GM21717 (cell line): ENCODE results near the gene DRAM1.
A peak's percentile ranks its signal among the peaks of the same experiment; 100 is the strongest.

Experiments
- ATAC-seq: cut with Tn5 transposase; IDR thresholded peaks from one replicate; pipeline ENCODE4 v1.9.1; 2021; ENCODE audit warnings: mild to moderate bottlenecking, moderate library complexity; ENCODE audit not compliant: unreplicated experiment

The DRAM1 gene

DNA sequence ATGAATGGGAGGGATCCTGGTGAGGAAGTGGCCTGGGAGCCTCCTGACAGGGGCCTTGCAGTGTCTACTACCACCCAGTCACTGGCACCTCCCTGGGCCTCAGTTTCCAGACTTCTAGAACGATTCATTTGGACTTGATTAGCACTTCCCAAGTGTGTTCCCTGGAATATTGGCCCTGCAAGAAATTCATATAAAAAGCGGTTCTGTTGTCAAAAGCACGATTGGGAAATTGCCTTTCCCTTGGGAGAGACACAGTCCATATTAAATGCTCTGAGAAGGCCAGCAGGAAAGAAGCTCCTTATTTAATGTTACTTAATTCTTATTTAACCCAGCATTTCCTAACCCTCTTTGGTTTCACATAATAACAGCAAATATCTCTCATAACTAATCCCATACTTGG lies 61.9 kb downstream of the DRAM1 start:
- no peak for ATAC-seq

- ATAC-seq = no peak
Observed at GRCh38 chr12:101939856-101940265, 62.5 kb downstream of the DRAM1 start.

- no peak for ATAC-seq
Observed at GRCh38 chr12:101940400-101940950, 63.1 kb downstream of the DRAM1 start.

- ATAC-seq = peak; percentile 81
Observed at GRCh38 chr12:101941306-101942249, 64.2 kb downstream of the DRAM1 start.

DNA sequence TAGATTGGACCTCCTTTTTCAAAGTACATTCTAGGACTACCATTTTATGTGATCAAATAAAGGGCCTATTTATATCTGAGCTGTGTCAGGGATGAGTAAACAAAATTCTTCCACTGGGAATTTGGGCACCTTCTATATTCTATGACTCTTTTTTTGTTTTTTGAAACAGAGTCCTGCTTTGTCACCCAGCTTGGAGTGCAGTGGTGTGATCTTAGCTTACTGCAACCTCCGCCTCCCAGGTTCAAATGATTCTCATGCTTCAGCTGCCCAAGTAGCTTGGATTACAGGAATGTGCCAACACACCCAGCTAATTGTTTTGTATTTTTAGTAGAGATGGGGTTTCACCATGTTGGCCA lies 64.8 kb downstream of the DRAM1 start:
- no peak for ATAC-seq

- ATAC-seq = no peak
Observed at GRCh38 chr12:101945369-101946232, 68.2 kb downstream of the DRAM1 start.

GRCh38 chr12:101946233-101946611 lies 68.8 kb downstream of the DRAM1 start:
- ATAC-seq = no peak

- ATAC-seq = no peak
Observed at GRCh38 chr12:101947316-101947715, 69.9 kb downstream of the DRAM1 start.

- ATAC-seq = no peak
Observed at GRCh38 chr12:101948365-101948764, 71.0 kb downstream of the DRAM1 start.

DNA sequence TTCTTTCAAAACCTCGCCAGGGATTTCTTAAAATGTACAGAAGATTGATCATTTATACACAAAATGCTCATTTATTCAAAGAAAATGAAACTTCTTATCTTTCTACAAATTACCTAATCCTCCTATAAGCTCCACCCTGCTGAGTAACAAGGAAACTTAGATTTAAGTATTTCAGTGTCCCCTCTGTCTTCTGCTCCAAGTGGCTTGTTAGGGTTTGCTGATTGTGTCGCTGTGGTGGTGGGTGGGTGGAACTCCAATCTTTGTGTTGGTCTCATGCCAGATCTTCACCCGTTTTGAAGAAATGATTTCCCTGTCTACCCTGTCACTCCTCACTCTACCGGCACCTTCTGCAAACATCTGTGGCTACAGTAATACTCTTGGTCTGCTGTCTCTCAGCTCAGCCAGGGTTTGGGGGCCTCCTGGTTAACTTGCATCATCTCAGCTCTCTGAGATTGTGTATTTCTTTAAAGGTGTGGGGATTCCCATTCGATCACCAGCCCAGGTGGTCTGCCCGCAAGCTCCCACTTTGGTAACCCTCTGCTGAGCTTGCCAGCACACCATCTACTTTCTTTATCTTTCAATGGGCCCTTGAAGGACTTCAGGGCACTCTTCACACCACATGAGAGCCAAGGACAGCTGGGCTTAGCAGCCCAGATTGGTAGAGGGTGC lies 73.8 kb downstream of the DRAM1 start:
- ATAC-seq = no peak

- ATAC-seq = no peak
Observed at GRCh38 chr12:101954113-101954512, 76.7 kb downstream of the DRAM1 start.

DNA sequence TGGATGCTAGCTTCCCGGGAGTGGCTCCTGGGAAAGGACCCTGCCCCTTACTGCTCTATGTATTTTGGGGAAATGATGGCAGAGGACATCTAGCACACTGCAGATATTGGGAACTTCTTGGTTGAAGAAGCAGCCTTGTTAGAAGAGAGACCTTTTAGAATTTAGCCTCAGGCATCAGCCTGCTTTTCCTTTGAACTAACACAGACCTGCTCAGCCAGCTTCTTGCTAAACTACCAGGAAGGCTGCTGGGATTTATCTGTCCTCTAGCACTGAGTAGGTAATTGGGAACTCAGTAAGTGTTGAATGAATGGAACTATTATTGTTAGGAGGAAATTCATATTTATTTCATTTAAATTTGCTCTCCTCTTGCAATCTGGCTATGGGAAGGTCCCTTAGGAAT lies 77.3 kb downstream of the DRAM1 start:
- no peak for ATAC-seq

GRCh38 chr12:101957252-101957959 lies 80.0 kb downstream of the DRAM1 start:
- no peak for ATAC-seq

DNA sequence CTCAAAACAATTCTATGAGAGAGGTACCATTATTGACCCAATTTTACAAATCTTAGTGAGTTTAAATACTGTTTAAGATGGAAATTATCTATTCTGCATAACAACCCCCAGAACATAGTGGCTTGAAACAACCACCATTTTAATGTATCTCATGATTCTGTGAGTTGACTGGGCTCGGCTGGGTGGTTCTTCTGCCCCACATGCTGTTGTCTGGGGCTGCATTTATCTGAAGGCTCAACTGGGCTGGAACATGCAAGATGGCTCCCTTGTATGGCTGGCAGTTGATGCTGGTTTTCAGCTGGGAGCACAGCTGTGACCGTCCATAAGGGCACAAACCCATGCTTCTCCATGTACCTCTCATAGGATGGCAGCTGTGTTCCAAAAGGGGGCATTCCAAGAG lies 82.2 kb downstream of the DRAM1 start:
- ATAC-seq = no peak

- no peak for ATAC-seq
Observed at GRCh38 chr12:101962486-101962885, 85.1 kb downstream of the DRAM1 start.

DNA sequence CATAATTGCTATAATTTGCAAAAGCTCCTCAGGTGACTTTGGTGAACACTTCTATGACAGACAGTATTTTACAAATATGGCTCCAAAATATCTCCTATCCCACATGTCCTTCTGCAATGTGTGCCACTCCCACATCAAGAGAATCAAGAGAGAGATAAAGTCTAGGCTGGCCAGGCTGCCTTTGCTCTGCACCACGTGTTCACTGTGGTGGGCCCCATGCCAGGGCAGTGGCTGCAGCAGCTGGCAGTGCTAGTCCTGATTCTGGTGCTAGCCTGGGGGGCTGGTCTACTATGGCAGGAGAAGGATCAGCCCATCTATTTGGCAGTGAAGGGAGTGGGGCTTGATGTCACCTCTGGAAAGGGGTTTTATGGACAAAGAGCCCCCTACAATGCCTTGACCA lies 86.3 kb downstream of the DRAM1 start:
- ATAC-seq = no peak

DNA sequence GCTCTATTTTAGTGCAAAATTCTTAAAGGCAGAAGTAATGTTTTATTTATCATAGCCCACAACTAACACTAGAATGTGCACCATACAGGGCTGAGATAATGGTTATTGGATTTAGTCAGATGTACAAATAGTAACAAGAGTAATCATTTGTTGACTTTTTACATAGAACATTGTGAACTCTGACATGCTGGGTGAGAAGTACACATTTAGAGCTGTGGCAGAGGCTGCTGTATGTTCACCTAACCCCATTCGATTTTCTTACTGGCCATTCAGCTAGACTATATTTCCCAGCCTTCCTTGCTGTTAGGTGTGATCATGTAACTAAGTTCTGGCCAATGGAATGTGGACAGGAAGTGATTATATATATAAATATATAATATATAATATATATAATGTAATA lies 89.1 kb downstream of the DRAM1 start:
- ATAC-seq = no peak

GRCh38 chr12:101967506-101967905 lies 90.1 kb downstream of the DRAM1 start:
- ATAC-seq = no peak

GRCh38 chr12:101968770-101969169 lies 91.4 kb downstream of the DRAM1 start:
- ATAC-seq = no peak
